Esophagus squamous epithelium (tissue), 5 donors: ENCODE results near the gene RTCA. TPM values are rescaled to one million over a fixed set of nuclear protein-coding genes. Genes with fewer than 3 reads are reported as not detected.

ENCODE experiments used
- DNase-seq: peaks from one replicate; lab custom pipeline; 2025; lab: John Stamatoyannopoulos, UW
- H3K27ac ChIP-seq, 4 donors: fragments of 200-600 bp; sonication (generic); one replicate each; pipeline ENCODE4 v1.5.1; 2016 to 2019; ENCODE audit warnings: mild to moderate bottlenecking in 1 of 4
- H3K27me3 ChIP-seq, 4 donors: fragments of 200-600 bp; sonication (generic); 1 replicate in 3 of 4; 2 replicates in 1 of 4; pipeline versions ENCODE4 v1.5.1 to v1.6.0; 2017 to 2021; ENCODE audit warnings: antibody characterized with exemption in 1 of 4
- H3K36me3 ChIP-seq, 3 donors: fragments of 200-600 bp; sonication (generic); one replicate each; pipeline ENCODE4 v1.5.1; 2016 to 2019
- H3K4me1 ChIP-seq, 3 donors: fragments of 200-600 bp; sonication (generic); one replicate each; pipeline ENCODE4 v1.5.1; 2017 to 2019
- H3K4me3 ChIP-seq, 4 donors: fragments of 200-600 bp; sonication (generic); 1 replicate in 3 of 4; 2 replicates in 1 of 4; pipeline ENCODE4 v1.5.1; 2016 to 2019; ENCODE audit warnings: mild to moderate bottlenecking in 2 of 4, moderate library complexity in 1 of 4
- H3K9me3 ChIP-seq, 3 donors: fragments of 200-600 bp; sonication (generic); one replicate each; pipeline ENCODE4 v1.5.1; 2016 to 2019
- POLR2A ChIP-seq, 4 donors: fragments of 450-650 bp; IDR thresholded peaks; one replicate each; pipeline ENCODE4 v1.6.1; 2017; ENCODE audit warnings: antibody characterized with exemption in 4 of 4, mild to moderate bottlenecking in 4 of 4, moderate library complexity in 3 of 4
- WGBS, 2 donors: methylation state at CpG; one replicate each; pipeline ENCODE4 v1.1.5; 2018; 5-methylcytosine and 5-hydroxymethylcytosine counted together
- intact Hi-C: fragments of 100-400 bp; cut with DNase I; formaldehyde crosslinking; loops from one replicate; pipeline ENCODE4 v1.15.0; 2022
- total RNA-seq, 4 donors: library from RNA; depleted of rRNA; stranded (reverse); fragments of >200 nt; gene quantifications; one replicate each; pipeline ENCODE4 v1.1.0, GENCODE V29; 2016
- TF ChIP-seq, protein P1 (sequence below), 6 experiments: fragments of 450-650 bp in 4 of 6; fragments of 200-600 bp in 2 of 6; sonication (generic) in 2 of 6; IDR thresholded peaks; one replicate each; pipeline ENCODE4 v1.5.1; 2016 to 2019; ENCODE audit warnings: antibody characterized with exemption in 6 of 6, mild to moderate bottlenecking in 4 of 6, moderate library complexity in 4 of 6
- donor health status: DM: yes; HTN: yes; CAD: no.

RTCA gene
- total RNA-seq, 4 donors from 2014 or later, result 20.6 to 36.0 (median 23.7) TPM

DNA sequence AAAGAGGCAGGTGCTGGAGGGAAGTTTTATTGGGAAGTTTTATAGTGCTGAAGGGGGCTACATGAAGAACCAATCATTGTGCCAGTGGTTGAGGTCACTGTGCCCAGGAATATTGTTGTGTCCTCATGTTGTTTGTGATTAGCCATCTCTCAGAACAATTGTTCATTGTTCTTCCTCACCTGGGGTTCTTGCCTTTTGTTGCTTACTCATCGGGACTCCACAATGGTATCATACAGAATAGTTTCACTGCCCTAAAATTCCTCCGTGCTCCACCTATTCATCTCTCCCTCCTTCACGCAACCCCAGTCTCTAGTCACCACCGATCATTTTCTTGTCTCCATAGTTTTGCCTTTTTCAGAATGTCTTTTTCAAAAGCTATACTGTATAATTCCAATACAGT, 47.4 kb downstream of the RTCA start:
- Histone ChIP-seq H3K9me3 (peaks cover 0 to 11% (median 9%) of the 10 kb centered on the region in 3 donors), H3K27ac (no peak overlapping the region), H3K36me3 (no peaks in the 10 kb centered on the region), H3K27me3 (no peaks in the 10 kb centered on the region), H3K4me1 (no peaks in the 10 kb centered on the region), H3K4me3 (no peak overlapping the region)
- 59 to 67% methylated on average over 4 of the region's 4 CpGs for WGBS, 2 donors
- no peak for TF ChIP-seq POLR2A (IDR thresholded peaks at IDR 0.05)
- TF ChIP-seq, protein P1, sequence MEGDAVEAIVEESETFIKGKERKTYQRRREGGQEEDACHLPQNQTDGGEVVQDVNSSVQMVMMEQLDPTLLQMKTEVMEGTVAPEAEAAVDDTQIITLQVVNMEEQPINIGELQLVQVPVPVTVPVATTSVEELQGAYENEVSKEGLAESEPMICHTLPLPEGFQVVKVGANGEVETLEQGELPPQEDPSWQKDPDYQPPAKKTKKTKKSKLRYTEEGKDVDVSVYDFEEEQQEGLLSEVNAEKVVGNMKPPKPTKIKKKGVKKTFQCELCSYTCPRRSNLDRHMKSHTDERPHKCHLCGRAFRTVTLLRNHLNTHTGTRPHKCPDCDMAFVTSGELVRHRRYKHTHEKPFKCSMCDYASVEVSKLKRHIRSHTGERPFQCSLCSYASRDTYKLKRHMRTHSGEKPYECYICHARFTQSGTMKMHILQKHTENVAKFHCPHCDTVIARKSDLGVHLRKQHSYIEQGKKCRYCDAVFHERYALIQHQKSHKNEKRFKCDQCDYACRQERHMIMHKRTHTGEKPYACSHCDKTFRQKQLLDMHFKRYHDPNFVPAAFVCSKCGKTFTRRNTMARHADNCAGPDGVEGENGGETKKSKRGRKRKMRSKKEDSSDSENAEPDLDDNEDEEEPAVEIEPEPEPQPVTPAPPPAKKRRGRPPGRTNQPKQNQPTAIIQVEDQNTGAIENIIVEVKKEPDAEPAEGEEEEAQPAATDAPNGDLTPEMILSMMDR (IDR thresholded peaks at IDR 0.05), result no peak
- no peak for DNase-seq
- intact Hi-C loops, result no loop called here

DNA sequence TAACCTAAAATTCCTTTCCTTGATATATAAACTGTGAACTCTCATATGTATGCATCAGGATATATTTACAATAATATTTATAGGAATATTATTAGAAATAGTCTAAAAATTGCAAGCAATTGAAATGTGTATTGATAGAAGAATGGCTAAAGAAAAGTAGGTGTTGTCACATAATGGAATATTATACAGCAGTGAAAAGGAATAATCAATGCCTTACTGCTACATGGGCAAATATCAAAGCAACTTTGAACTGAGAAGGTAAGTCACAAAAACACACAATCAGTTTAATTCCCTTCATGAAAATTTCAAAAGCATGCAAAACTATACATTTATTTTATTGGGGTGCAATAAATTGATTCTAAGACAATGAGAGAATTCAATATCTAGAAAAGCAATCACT, 50.6 kb downstream of the RTCA start:
- Histone ChIP-seq H3K4me3 (no peak overlapping the region), H3K4me1 (no peaks in the 10 kb centered on the region), H3K36me3 (no peaks in the 10 kb centered on the region), H3K9me3 (peaks cover 0 to 28% (median 20%) of the 10 kb centered on the region in 3 donors), H3K27me3 (no peaks in the 10 kb centered on the region), H3K27ac (no peak overlapping the region)
- intact Hi-C loops, result no loop called here
- TF ChIP-seq POLR2A (IDR thresholded peaks at IDR 0.05), result no peak
- TF ChIP-seq, protein P1 (IDR thresholded peaks at IDR 0.05), result no peak
- DNase-seq, result no peak

DNA sequence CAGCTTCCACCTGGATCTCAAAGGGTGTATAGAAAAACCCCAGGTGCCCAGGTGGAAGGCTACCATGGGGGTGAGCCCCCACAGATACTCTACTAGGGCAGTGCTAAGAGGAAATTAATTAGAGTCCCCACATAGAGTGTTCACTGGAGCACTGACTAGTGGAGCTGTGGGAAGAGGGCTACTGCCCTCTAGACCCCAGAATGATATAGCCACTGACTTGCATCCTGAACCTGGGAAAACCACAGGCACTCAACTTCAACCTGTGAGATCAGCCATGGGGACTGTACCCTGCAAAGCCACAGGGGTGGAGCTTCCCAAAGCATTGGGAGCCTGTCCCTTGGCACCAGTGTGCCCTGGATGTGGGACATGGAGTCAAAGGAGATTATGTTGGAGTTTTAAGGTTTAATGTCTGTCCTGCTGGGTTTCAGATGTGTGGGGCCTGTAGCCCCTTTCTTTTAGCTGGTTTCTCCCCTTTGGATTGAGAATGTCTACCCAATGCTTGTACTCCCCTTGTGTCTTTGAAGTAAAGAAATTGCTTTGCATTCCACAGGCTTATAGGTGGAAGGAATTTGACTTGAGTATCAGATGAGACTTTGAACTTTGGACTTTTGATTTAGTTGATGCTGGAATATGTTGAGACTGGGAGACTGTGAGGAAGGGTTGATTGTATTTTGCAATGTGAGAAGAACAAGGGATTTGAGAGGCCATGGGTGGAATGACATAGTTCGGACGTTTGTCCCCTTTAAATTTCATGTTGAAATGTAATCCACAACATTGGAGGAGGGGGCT, 54.5 kb downstream of the RTCA start:
- H3K27me3 ChIP-seq, result no peaks in the 10 kb centered on the region
- H3K4me3 ChIP-seq, result no peak overlapping the region
- intact Hi-C loops, result no loop called here
- peaks cover 0 to 28% (median 20%) of the 10 kb centered on the region in 3 donors for H3K9me3 ChIP-seq
- DNase-seq, result no peak
- TF ChIP-seq, protein P1 (IDR thresholded peaks at IDR 0.05), result no peak
- TF ChIP-seq POLR2A (IDR thresholded peaks at IDR 0.05), result no peak
- no peaks in the 10 kb centered on the region for H3K4me1 ChIP-seq
- no peaks in the 10 kb centered on the region for H3K36me3 ChIP-seq
- WGBS, 2 donors, result 83 to 87% methylated on average over 2 of the region's 2 CpGs
- H3K27ac ChIP-seq, result no peak overlapping the region

DNA sequence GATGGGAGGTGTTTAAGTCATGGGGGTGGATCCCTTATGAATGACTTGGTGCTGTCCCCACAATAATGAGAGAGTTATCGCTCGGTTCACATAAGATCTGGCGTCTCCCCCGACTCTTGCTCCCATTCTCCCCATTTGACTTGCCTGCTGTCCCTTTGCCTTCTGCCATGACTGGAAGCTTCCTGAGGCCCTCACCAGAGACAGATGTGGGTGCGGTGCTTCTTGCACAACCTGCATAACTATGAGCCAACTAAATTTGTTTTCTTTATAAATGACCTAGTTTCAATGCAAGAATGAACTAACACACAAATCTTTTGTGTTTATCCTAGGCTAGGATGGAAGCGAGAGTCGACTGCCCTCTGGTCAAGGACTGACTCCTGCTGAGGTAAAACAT, 55.1 kb downstream of the RTCA start:
- Histone ChIP-seq H3K9me3 (peaks cover 0 to 22% (median 18%) of the 10 kb centered on the region in 3 donors), H3K36me3 (no peaks in the 10 kb centered on the region), H3K4me3 (no peak overlapping the region), H3K4me1 (no peaks in the 10 kb centered on the region), H3K27ac (no peak overlapping the region), H3K27me3 (no peaks in the 10 kb centered on the region)
- intact Hi-C loops, result no loop called here
- TF ChIP-seq, protein P1 (IDR thresholded peaks at IDR 0.05), result no peak
- no peak for TF ChIP-seq POLR2A (IDR thresholded peaks at IDR 0.05)
- DNase-seq, result no peak
- 94 to 99% methylated on average over 7 of the region's 7 CpGs for WGBS, 2 donors

DNA sequence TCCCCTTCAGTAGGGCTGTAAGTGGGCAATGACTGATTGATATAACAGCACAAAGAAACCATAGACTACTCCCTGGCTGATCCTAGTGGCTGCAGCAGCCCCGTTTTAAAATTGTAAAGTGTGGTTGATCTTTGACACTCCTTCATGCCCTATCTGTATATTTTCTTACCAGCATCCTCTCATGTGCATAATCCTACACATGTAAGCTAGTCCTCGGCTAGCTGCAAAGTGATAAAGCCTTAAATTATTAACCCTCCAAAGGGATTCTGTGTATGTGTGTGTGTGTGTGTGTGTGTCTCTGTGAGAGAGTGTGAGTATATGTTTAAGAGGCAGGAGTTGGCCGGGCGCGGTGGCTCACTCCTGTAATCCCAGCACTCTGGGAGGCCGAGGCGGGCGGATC, 55.5 kb downstream of the RTCA start:
- no peak for DNase-seq
- H3K4me3 ChIP-seq, result no peak overlapping the region
- TF ChIP-seq, protein P1 (IDR thresholded peaks at IDR 0.05), result no peak
- no peak for TF ChIP-seq POLR2A (IDR thresholded peaks at IDR 0.05)
- intact Hi-C loops, result no loop called here
- WGBS, 2 donors, result 82 to 87% methylated on average over 8 of the region's 8 CpGs
- no peak overlapping the region for H3K27ac ChIP-seq
- H3K9me3 ChIP-seq, result peaks cover 0 to 18% (median 14%) of the 10 kb centered on the region in 3 donors
- H3K4me1 ChIP-seq, result no peaks in the 10 kb centered on the region
- H3K36me3 ChIP-seq, result no peaks in the 10 kb centered on the region
- no peaks in the 10 kb centered on the region for H3K27me3 ChIP-seq
